ENCODE data around the gene CCZ1B. TPM values are rescaled to one million over a fixed set of nuclear protein-coding genes. Genes with fewer than 3 reads are reported as not detected.
"Not testable (repeated sequence)": the region's sequence is repeated elsewhere in the genome, so short reads cannot be mapped to it uniquely, and the experiment has no call there.

CCZ1B gene
- total and polyA plus RNA-seq, 2 of the 8 experiments (the other 6 are each of a cell fraction or from before 2014, with no cell fraction given) = 18.0 to 55.2 TPM

DNA sequence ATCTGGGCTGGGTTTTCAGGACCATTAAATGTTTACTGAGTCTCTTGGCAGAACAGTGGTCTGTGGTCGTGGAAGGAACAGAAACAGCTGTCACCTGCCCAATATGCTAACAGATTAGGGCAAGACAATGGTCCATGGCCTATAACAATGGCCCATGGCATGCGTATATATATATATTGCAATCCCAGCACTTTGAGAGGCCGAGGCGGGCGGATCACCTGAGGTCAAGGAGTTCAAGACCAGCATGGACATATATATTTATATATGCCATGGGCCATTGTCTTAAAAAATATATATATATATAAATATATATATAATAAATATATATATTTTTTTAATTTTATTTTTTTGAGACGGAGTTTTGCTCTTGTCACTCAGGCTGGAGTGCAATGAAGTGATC, 44.5 kb downstream of the CCZ1B start:
- H3K4ac ChIP-seq (replicated peaks; ENCODE audit: insufficient read length, low read depth, low read length); H3K4me3 ChIP-seq (ENCODE audit: extremely low read depth in 1 of 4, insufficient read depth in 2 of 4, low read depth in 3 of 4, low read length in 4 of 4); H3K23ac ChIP-seq (ENCODE audit: insufficient read length); H2BK120ac ChIP-seq (replicated peaks; ENCODE audit: low read depth, low read length); H3K79me1 ChIP-seq (ENCODE audit: low read depth, low read length); H2BK5ac ChIP-seq (ENCODE audit: low read depth, low read length); POLR2A ChIA-PET (ENCODE audit: partially characterized antibody); H3K79me2 ChIP-seq (ENCODE audit: control insufficient read depth in 1 of 2, insufficient read depth in 2 of 2, low read length in 2 of 2); H4K20me1 ChIP-seq (replicated peaks in 1 of 2; ENCODE audit: control insufficient read depth in 1 of 2, insufficient read depth in 2 of 2, low read length in 2 of 2); H2AFZ ChIP-seq (ENCODE audit: low read length); H2AK5ac ChIP-seq (ENCODE audit: low read depth, low read length); H4K91ac ChIP-seq (replicated peaks; ENCODE audit: insufficient read length, low read length); CTCF ChIA-PET (ENCODE audit: partially characterized antibody); H3K4me2 ChIP-seq (ENCODE audit: insufficient read depth in 1 of 2, low read depth in 2 of 2, low read length in 2 of 2); H3K4me1 ChIP-seq (replicated peaks in 1 of 4; ENCODE audit: control insufficient read depth in 3 of 4, insufficient read depth in 4 of 4, low read length in 3 of 4); H3K27ac ChIP-seq (ENCODE audit: low read depth, low read length); H3K23me2 ChIP-seq (ENCODE audit: low read depth, low read length); DNase-seq (ENCODE audit: low read depth in 1 of 2, low spot score in 2 of 2); H4K5ac ChIP-seq (ENCODE audit: insufficient read length, low read depth, low read length); H3K9me3 ChIP-seq (ENCODE audit: insufficient read depth in 2 of 2, low read depth in 1 of 2, low read length in 1 of 2); H2BK15ac ChIP-seq (ENCODE audit: low read length); H3K36me3 ChIP-seq (ENCODE audit: control insufficient read depth in 2 of 4, insufficient read depth in 4 of 4, low read length in 3 of 4); H3K14ac ChIP-seq (ENCODE audit: insufficient read length); FAIRE-seq; H4K8ac ChIP-seq (ENCODE audit: extremely low read depth, insufficient read depth, low read length); H3K27me3 ChIP-seq (replicated peaks in 1 of 4; ENCODE audit: control insufficient read depth in 3 of 4, extremely low read depth in 1 of 4, insufficient read depth in 3 of 4, low read length in 3 of 4); H3K18ac ChIP-seq (ENCODE audit: extremely low read depth, low read length); H2BK20ac ChIP-seq (ENCODE audit: low read length); H2BK12ac ChIP-seq (ENCODE audit: low read depth, low read length); H3K9ac ChIP-seq (replicated peaks in 1 of 4; ENCODE audit: extremely low read depth in 1 of 4, low read depth in 3 of 4, low read length in 3 of 4); H3K56ac ChIP-seq (replicated peaks; ENCODE audit: insufficient read length, low read depth, low read length): not testable (repeated sequence)
- 91% methylated on average over 6 of the region's 6 CpGs; no CpG with 5 or more reads in 1 of the 2 experiments for WGBS, 2 experiments (ENCODE audit: extremely low coverage in 1 of 2, insufficient coverage in 1 of 2, insufficient read length in 1 of 2, insufficient replicate concordance in 2 of 2, low coverage in 1 of 2, low lambda C conversion rate in 2 of 2, missing lambda C conversion rate in 1 of 2)

DNA sequence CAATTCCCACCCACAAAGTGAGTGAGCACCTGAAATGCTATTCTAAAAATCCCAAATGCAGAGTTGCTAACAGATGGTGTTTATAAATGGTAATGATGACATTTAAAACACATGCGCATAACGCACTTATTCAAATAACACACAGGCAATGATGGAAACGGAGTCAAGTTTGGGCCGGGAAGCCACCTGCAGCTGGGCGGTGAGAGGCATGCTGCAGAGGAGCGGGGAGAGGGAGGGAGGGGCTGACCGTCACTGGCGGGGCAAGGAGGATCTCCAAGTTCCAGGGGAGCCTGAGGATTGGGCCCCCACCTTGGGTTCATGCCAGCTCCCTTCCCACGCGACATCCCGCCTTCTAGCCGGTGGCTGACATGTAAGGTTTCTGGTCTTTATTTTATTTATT, 64.9 kb downstream of the CCZ1B start:
- H4K20me1 ChIP-seq (replicated peaks in 1 of 2; ENCODE audit: control insufficient read depth in 1 of 2, insufficient read depth in 2 of 2, low read length in 2 of 2); H2AFZ ChIP-seq (ENCODE audit: low read length); H3K14ac ChIP-seq (ENCODE audit: insufficient read length); H3K36me3 ChIP-seq (ENCODE audit: control insufficient read depth in 2 of 4, insufficient read depth in 4 of 4, low read length in 3 of 4); H3K4me3 ChIP-seq (ENCODE audit: extremely low read depth in 1 of 4, insufficient read depth in 2 of 4, low read depth in 3 of 4, low read length in 4 of 4); FAIRE-seq; H2BK20ac ChIP-seq (ENCODE audit: low read length); H3K56ac ChIP-seq (replicated peaks; ENCODE audit: insufficient read length, low read depth, low read length); POLR2A ChIA-PET (ENCODE audit: partially characterized antibody); H3K4ac ChIP-seq (replicated peaks; ENCODE audit: insufficient read length, low read depth, low read length); H2BK120ac ChIP-seq (replicated peaks; ENCODE audit: low read depth, low read length); H3K9ac ChIP-seq (replicated peaks in 1 of 4; ENCODE audit: extremely low read depth in 1 of 4, low read depth in 3 of 4, low read length in 3 of 4); DNase-seq (ENCODE audit: low read depth in 1 of 2, low spot score in 2 of 2); H4K8ac ChIP-seq (ENCODE audit: extremely low read depth, insufficient read depth, low read length); H4K91ac ChIP-seq (replicated peaks; ENCODE audit: insufficient read length, low read length); H3K27ac ChIP-seq (ENCODE audit: low read depth, low read length); H3K27me3 ChIP-seq (replicated peaks in 1 of 4; ENCODE audit: control insufficient read depth in 3 of 4, extremely low read depth in 1 of 4, insufficient read depth in 3 of 4, low read length in 3 of 4); H2BK5ac ChIP-seq (ENCODE audit: low read depth, low read length); H3K9me3 ChIP-seq (ENCODE audit: insufficient read depth in 2 of 2, low read depth in 1 of 2, low read length in 1 of 2); H2AK5ac ChIP-seq (ENCODE audit: low read depth, low read length); CTCF ChIA-PET (ENCODE audit: partially characterized antibody); H3K18ac ChIP-seq (ENCODE audit: extremely low read depth, low read length); H3K4me2 ChIP-seq (ENCODE audit: insufficient read depth in 1 of 2, low read depth in 2 of 2, low read length in 2 of 2); H3K23ac ChIP-seq (ENCODE audit: insufficient read length); H3K23me2 ChIP-seq (ENCODE audit: low read depth, low read length); H3K79me1 ChIP-seq (ENCODE audit: low read depth, low read length); H3K4me1 ChIP-seq (replicated peaks in 1 of 4; ENCODE audit: control insufficient read depth in 3 of 4, insufficient read depth in 4 of 4, low read length in 3 of 4); H4K5ac ChIP-seq (ENCODE audit: insufficient read length, low read depth, low read length); H3K79me2 ChIP-seq (ENCODE audit: control insufficient read depth in 1 of 2, insufficient read depth in 2 of 2, low read length in 2 of 2); H2BK12ac ChIP-seq (ENCODE audit: low read depth, low read length); H2BK15ac ChIP-seq (ENCODE audit: low read length): not testable (repeated sequence)
- WGBS, 2 experiments (ENCODE audit: extremely low coverage in 1 of 2, insufficient coverage in 1 of 2, insufficient read length in 1 of 2, insufficient replicate concordance in 2 of 2, low coverage in 1 of 2, low lambda C conversion rate in 2 of 2, missing lambda C conversion rate in 1 of 2) = no CpG with 5 or more reads among the region's 12 CpGs

Data from H1 (cell line).